GM18868 (cell line): ENCODE data around the gene MRPL41.
"Not testable (repeated sequence)": the region's sequence is repeated elsewhere in the genome, so short reads cannot be mapped to it uniquely, and the experiment has no call there.

ENCODE experiments used
- ATAC-seq: cut with Tn5 transposase; IDR thresholded peaks from one replicate; pipeline ENCODE4 v1.9.1; 2021; ENCODE audit warnings: mild to moderate bottlenecking, moderate library complexity; ENCODE audit not compliant: unreplicated experiment

MRPL41 gene

DNA sequence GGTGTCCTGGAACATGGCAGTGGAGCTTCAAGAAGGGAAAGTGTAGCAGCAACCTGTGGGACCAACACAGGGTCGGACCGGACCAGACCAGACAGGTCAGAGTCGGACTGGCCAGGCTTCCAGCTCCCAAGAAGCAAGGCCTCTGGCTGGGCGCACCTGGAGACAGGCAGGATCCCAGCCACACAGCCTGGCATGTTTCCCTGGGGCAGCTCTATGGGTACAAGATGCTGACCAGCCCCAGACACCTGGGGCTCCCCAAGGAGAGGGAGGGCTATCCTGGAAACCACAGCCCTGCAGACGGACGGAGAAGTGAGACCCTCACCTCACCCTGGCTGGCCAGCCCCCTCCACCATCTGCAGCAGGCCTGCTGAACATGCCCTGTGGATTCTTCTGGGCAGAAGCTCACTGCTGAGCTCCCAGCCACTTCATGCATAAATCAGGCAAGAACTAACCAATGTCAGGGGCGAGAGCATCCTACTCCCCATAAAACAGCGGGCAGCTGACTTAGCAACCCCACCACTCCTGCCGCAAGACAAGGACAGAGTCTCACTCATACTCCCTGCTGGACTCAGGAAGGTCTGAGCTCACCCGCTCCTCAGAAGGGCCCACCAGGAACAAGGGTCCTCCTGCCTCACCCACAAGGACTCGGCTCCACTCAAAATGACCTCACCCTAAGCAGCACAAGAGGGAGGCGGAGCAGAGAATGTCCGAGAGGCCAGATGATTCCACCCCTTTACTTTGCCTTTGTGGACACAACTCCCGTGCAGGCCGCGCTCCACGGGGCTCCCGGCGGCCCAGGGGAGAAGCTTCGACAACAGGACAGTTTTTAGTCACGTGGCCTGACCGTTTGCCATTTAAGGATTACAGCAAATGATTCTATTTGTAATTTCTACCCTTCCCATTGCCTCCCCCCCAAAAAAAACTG lies 29.9 kb downstream of the MRPL41 start:
- no peak for ATAC-seq

DNA sequence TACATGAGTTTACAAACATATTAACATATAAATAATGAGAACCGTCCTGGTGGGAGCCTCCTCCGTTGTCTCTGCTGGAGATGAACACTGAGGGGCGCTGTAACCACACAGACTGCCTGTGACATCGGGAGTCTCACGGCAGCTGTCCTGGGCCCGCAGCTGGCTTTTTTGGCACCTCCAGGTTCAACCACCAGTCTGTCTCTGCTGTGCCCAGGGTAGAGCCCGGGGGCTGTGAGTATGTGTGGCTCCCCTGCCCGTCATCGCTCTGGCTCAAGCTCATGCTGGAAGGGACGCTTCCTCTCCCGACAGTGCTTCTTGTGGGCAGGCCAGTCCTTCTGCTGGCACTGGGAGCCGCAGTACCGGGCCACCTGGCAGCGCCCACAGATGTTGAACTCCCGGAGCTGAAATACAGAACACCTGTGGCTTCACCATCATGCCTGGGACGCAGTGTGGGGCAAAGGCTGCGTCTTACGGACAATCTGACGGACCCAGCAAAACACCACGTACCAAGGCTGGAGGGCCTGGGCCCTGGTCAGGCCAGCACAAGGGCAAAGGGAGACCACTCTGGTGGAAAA lies 30.7 kb downstream of the MRPL41 start:
- ATAC-seq: no peak

DNA sequence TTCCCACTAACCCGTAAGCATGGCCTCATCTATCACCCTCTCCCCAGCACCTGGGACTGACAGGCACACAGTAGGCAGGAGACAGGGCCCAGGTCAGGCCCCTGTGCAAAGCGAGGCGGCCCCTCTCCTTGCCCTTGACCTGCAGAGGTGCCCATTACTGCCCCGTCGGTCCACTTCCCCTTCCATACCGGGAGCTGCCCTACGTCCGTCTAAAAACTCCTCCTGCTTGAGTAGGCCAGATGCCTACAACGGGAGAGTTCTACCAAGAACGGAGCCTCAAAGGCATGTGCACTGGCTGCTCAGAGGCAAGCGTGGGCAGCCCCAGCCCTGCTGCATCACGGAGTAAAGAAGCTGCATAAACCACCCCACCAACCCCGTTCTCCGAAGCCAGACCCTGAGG lies 31.7 kb downstream of the MRPL41 start:
- no peak for ATAC-seq

DNA sequence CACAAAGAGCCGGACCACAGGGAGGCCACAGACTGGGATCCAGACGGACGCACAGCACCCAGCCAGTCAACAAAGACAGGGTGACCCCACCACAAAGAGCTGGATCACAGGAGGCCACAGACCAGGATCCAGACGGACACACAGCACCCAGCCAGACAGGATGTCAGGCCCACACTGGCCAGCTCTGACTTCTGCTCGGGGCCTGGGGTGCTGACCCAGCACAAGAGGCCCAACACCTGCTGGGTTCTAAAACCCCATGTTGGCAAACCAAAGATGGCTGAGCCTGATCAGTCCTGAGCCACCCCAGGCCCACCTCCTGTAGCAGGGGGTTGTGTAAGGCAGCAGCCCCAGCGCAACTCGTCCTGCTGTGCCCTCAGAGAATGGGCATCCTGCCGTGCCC lies 32.3 kb downstream of the MRPL41 start:
- no peak for ATAC-seq

DNA sequence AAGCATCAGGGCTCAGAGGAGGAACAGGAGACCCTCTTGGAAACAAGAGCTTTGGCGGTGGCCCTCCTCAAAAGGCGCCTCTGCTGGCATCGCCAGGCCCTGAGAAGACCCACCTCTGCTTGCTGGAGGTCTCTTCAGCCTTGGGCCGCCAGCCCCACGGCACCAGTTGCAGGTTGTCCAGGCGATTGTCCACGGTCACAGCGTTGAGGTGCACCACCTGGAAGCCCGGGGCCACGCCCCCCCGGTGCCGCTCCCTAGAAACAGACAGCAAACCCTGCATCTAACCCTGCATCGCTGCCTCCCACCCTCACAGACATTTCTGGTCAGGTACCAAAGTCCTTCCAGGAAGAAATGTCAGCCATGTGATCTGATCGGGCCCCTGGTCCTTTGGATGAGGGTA lies 35.2 kb downstream of the MRPL41 start:
- no peak for ATAC-seq

DNA sequence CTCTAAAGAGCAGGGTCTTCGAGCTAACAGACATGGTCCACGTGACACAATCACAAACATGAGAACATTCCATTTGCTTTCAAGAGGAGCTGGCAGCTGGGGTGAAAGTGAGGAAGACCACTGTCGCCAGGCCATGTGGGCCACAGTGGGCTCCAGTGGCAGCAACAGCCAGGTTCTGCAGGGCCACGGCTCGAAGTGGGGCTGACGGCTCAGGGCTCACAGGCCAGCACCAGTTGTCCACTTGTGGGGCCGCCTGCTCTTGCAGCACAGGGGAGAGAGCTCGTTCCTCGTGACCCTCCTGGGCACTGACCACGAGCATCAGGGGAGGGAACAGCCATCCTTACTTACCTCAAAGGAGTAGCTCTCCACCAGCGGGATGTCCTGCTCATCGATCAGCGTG lies 36.6 kb downstream of the MRPL41 start:
- ATAC-seq: no peak

DNA sequence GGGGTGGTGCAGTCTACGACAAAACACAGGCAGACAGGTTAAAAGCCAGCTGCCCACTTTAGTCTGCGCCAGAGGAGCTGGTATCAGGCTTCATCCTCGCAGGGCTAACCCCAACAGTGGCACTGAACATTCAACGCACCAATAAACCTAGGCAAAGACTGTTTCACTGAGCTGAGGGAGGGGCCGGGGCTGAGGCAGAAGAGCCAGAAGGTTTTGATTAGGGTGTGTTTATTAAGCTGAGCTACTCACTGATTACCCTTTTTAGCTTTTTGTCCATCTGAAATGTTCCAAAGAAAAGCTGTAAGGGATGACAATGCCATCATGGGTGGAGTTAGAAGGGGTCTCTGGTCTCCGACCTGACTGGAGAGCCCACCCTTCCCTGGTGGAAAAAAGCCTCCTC lies 37.2 kb downstream of the MRPL41 start:
- ATAC-seq: no peak

DNA sequence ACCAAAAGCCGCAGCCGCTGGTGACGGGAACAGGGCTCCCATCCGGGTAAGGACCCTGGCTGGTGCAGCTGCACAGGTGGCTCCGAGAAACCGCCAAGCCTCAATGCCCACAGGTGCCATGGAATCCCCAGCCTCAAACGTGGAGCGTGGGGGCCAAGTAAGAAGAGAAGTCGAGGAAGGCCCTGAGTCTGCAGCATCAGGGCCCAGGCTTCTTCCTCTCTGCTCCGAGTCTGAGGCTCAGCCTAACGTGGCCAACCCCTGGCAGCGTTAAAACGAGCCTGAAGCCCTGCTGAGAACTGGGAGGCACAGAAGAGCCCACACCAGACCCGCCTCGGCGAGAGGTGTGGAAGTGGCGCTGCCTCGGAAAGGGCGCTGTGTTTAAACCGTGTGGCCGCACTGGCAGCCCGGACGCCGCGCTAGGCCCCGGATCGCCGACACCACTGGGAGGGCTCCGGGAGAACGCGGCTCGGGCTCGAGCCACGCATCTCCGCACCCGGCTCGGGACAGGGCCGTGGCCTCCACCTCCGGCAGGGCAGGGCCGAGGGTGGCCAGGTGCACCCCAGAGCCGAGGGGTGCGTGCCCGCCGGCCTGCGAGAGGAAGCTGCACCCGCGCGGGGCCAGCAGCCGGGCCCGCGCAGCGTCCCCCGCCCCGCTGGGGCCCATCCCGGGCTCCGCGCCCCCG lies 37.9 kb downstream of the MRPL41 start:
- ATAC-seq: peak; percentile 9

DNA sequence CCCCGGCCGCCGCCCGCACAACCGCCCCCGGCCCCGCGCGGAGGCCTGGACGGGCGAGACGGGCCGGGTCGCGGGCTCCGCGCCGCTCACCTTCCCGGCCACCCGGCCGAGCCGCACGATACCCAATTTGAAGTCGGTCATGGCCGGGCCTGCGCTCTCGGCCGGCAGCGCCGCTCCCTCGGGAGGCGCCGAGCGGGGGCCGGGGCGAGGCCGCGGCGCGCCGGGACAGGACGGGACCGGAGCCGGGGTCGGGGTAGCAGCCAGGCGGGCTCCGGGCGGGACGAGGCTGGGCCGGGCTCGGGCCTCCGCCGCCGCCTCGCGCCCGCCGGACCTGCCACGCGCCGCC lies 38.4 kb downstream of the MRPL41 start:
- no peak for ATAC-seq

DNA sequence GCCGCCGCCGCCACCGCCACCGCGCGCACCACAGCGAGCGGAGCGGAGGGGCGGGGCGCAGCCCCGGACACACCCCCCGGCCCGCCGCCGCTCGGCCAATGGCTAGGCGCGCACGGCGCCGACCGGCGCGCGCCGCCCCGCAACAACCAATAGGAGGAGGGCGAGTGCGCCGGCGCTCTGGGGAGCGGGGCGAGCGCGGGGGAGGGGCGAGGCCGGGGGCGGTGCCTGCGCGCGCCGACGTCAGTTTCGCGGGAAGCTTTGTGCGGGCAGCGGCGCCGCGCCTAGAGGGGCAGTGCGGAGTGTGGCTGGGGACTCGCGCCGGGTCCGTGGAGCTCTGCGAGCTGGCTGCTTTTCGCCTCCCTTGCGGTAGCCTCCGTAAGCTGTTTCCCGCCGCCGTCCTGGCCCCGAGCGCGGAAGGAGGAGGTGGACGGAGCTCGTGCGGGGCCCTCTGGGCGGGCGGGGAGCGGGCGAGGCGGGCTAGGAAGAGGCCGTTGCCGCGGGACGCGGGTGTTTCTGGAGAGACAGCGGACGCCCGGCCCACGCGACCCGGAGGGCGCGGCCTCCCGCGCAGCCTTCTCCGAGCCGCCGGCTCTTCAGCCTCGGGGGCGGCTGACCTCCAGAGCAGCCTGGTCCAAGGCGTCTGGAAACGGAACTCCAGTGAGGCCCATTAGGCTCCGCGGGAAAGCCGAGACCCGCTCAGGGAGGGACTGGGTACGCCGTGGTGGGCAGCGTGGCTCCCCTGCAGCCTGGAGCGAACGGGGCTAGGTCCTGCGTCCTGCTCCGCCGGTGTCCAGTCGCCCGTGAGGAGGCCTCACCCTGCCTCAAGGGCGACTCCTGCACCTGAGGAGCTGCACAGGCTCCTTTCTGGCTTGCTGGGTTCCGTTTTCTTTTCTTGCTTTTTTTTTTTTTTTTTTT lies 39.0 kb downstream of the MRPL41 start, which contains the start of gene ZMYND19:
TSS of gene ZMYND19 (minus strand) at position 44 of the 915 bp plus-strand sequence. CDS start 249 bp downstream, outside the sequence.
- ATAC-seq: peak; percentile 91

DNA sequence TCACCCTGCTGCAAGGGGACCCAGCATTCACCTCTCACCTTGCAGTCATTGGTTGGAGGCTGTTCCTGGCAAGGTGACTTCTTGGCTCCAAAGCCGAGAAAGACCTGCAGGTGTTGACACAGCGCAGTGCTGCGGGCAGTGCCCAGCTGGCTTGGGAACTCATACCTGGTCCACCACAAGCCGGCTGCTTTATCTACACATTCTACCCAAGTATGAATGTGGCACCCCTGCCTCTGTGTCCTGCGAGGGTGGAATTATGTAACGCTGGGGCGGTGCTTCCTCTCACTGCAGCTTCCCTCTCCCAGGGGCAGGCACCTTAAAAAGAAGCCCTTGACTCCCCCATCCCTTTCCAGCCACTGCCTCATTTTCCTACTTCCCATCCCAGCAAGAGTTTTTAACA lies 41.1 kb downstream of the MRPL41 start:
- ATAC-seq: no peak

DNA sequence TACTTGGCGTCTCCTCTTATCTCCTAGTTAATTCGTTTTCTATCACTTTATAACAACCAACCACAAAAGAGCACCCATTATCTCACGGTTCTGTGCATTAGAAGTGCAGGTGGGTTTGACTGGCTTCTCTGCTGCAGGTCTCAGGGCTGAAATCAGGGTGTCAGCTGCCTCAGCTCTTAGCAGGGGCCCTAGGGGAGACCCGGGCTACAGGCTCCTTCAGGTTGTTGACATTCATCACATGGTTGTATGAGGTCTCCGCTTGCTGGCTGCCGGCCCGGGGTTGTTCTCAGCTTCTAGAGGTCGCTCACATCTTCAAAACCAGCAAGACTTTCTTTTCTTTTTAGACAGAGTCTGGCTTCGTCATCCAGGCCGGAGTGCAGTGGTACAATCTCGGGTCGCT lies 41.5 kb downstream of the MRPL41 start:
- no peak for ATAC-seq

DNA sequence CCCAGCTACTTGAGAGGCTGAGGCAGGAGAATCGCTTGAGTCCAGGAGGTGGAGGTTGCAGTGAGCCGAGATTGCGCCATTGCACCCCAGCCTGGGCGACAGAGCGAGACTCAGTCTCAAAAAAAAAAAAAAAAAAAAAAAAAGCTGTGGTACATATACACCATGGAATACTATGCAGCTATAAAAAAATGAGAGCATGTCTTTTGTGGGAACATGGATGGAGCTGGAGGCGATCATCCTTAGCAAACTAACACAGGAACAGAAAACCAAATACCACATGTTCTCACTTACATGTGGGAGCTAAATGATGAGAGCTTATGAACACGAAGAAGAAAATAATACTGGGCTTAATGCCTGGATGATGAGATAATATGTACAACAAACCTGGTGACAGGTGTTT lies 44.9 kb downstream of the MRPL41 start:
- ATAC-seq: not testable (repeated sequence)

DNA sequence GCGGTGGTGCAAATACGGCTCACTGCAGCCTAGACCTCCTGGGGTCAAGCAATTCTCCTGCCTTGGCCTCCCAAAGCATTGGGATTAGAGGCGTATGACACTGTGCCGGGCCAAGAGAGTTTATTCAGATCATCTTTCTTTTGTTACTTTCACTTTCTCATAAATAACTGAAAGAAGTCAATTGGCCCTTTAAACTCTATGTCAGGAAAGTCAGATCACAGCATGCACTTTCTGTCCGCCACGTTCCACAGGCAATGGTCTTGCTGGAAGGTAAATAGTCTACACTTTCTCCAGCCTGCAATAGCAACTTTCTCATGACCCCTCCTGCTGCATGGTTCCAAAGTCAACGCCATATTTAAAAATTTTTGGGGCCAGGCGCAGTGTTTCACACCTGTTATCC lies 47.3 kb downstream of the MRPL41 start:
- no peak for ATAC-seq
